ENCODE measurements around the gene MICAL2.

DNA sequence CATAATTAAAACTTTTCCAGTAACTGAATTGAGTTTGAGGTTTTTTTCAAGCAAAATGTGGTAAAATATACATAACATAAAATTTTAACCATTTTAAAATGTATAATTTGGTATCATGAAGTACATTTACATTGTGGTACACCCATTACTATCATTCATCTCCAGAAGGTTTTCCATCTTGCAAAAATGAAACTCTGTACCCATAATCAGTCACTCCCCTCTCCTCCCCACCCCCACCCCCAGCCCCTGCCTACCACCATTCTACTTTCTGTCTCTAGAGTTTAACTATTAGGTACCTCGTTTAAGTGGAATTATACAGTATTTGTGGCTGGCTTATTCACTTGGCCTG, 63.7 kb downstream of the MICAL2 start:
- TF ChIP-seq POLR2A (IDR thresholded peaks at IDR 0.05) (no peak), CTCF (IDR thresholded peaks at IDR 0.05) (no peak)
